Adipocyte (in vitro differentiated cells): ENCODE data around the gene MFAP4.

Source experiments
- DNase-seq: peaks from one replicate; pipeline ENCODE4 v3.0.0-alpha.2; 2015; ENCODE audit warnings: low read depth
- H3K27me3 ChIP-seq: replicated peaks from 2 replicates; pipeline ENCODE4 v1.7.0; 2013; ENCODE audit warnings: mild to moderate bottlenecking, low read length, moderate library complexity; ENCODE audit not compliant: control insufficient read depth, insufficient read depth
- H3K36me3 ChIP-seq: 2 replicates; pipeline ENCODE4 v1.7.0; 2013; ENCODE audit warnings: low read length, mild to moderate bottlenecking, moderate library complexity; ENCODE audit not compliant: control insufficient read depth, insufficient read depth, severe bottlenecking
- H3K4me1 ChIP-seq: 2 replicates; pipeline ENCODE4 v1.7.0; 2013; ENCODE audit warnings: mild to moderate bottlenecking, low read length, moderate library complexity; ENCODE audit not compliant: control insufficient read depth, insufficient read depth
- H3K4me3 ChIP-seq: 2 replicates; pipeline ENCODE4 v1.7.0; 2013; ENCODE audit warnings: mild to moderate bottlenecking, low read length, moderate library complexity
- H3K9ac ChIP-seq: 2 replicates; pipeline ENCODE4 v1.7.0; 2013; ENCODE audit warnings: mild to moderate bottlenecking, low read length, moderate library complexity
- H3K9me3 ChIP-seq: 2 replicates; pipeline ENCODE4 v1.7.0; 2013; ENCODE audit warnings: mild to moderate bottlenecking, low read length, moderate library complexity; ENCODE audit not compliant: control insufficient read depth

Gene MFAP4

GRCh38 chr17:19374136-19374535 is 12.9 kb downstream of the MFAP4 start:
- Histone ChIP-seq H3K36me3 (no peaks in the 10 kb centered on the region), H3K9me3 (no peaks in the 10 kb centered on the region), H3K9ac (peak overlapping the region; percentile 11), H3K4me1 (peaks cover 23% of the 10 kb centered on the region), H3K4me3 (no peak overlapping the region), H3K27me3 (no peaks in the 10 kb centered on the region)
- no peak for DNase-seq

- no peak overlapping the region for H3K4me3 ChIP-seq
- peaks cover 22% of the 10 kb centered on the region for H3K4me1 ChIP-seq
- no peak for DNase-seq
- H3K36me3 ChIP-seq = no peaks in the 10 kb centered on the region
- no peaks in the 10 kb centered on the region for H3K27me3 ChIP-seq
- no peaks in the 10 kb centered on the region for H3K9me3 ChIP-seq
- H3K9ac ChIP-seq = no peak overlapping the region
Observed at GRCh38 chr17:19372866-19373504, 14.0 kb downstream of the MFAP4 start.

- Histone ChIP-seq H3K4me3 (no peak overlapping the region), H3K27me3 (no peaks in the 10 kb centered on the region), H3K9me3 (no peaks in the 10 kb centered on the region), H3K9ac (no peak overlapping the region), H3K36me3 (no peaks in the 10 kb centered on the region), H3K4me1 (peaks cover 22% of the 10 kb centered on the region)
- no peak for DNase-seq
Observed at GRCh38 chr17:19372439-19372838, 14.6 kb downstream of the MFAP4 start.

- Histone ChIP-seq H3K27me3 (no peaks in the 10 kb centered on the region), H3K36me3 (no peaks in the 10 kb centered on the region), H3K4me3 (no peak overlapping the region), H3K4me1 (peaks cover 18% of the 10 kb centered on the region), H3K9ac (no peak overlapping the region), H3K9me3 (no peaks in the 10 kb centered on the region)
- DNase-seq = no peak
Observed at GRCh38 chr17:19372011-19372370, 15.0 kb downstream of the MFAP4 start.

- Histone ChIP-seq H3K9ac (no peak overlapping the region), H3K36me3 (no peaks in the 10 kb centered on the region), H3K27me3 (no peaks in the 10 kb centered on the region), H3K4me1 (peaks cover 16% of the 10 kb centered on the region), H3K9me3 (no peaks in the 10 kb centered on the region), H3K4me3 (no peak overlapping the region)
- no peak for DNase-seq
Observed at GRCh38 chr17:19371259-19372010, 15.6 kb downstream of the MFAP4 start.

- Histone ChIP-seq H3K4me1 (peaks cover 16% of the 10 kb centered on the region), H3K36me3 (no peaks in the 10 kb centered on the region), H3K9me3 (no peaks in the 10 kb centered on the region), H3K9ac (no peak overlapping the region), H3K27me3 (no peaks in the 10 kb centered on the region), H3K4me3 (no peak overlapping the region)
- no peak for DNase-seq
Observed at GRCh38 chr17:19370493-19370960, 16.5 kb downstream of the MFAP4 start.

GRCh38 chr17:19369846-19370492 is 17.0 kb downstream of the MFAP4 start:
- DNase-seq = no peak

GRCh38 chr17:19369107-19369778 is 17.7 kb downstream of the MFAP4 start:
- no peaks in the 10 kb centered on the region for H3K27me3 ChIP-seq
- H3K9me3 ChIP-seq = no peaks in the 10 kb centered on the region
- H3K4me1 ChIP-seq = peaks cover 20% of the 10 kb centered on the region
- H3K36me3 ChIP-seq = no peaks in the 10 kb centered on the region
- no peak overlapping the region for H3K9ac ChIP-seq
- no peak for DNase-seq
- no peak overlapping the region for H3K4me3 ChIP-seq

More at GRCh38 chr17:19369846-19370492, 17.0 kb downstream of the MFAP4 start:
- Histone ChIP-seq H3K9ac (no peak overlapping the region), H3K4me1 (peaks cover 18% of the 10 kb centered on the region), H3K4me3 (no peak overlapping the region), H3K36me3 (no peaks in the 10 kb centered on the region), H3K27me3 (no peaks in the 10 kb centered on the region), H3K9me3 (no peaks in the 10 kb centered on the region)

GRCh38 chr17:19368229-19368628 is 18.8 kb downstream of the MFAP4 start:
- Histone ChIP-seq H3K36me3 (no peaks in the 10 kb centered on the region), H3K9me3 (no peaks in the 10 kb centered on the region), H3K27me3 (no peaks in the 10 kb centered on the region), H3K9ac (no peak overlapping the region), H3K4me1 (peaks cover 14% of the 10 kb centered on the region), H3K4me3 (no peak overlapping the region)
- no peak for DNase-seq

GRCh38 chr17:19366637-19366972 is 20.4 kb downstream of the MFAP4 start:
- no peaks in the 10 kb centered on the region for H3K9me3 ChIP-seq
- H3K36me3 ChIP-seq = no peaks in the 10 kb centered on the region
- DNase-seq = no peak
- no peaks in the 10 kb centered on the region for H3K27me3 ChIP-seq
- no peak overlapping the region for H3K9ac ChIP-seq
- H3K4me1 ChIP-seq = peaks cover 23% of the 10 kb centered on the region
- no peak overlapping the region for H3K4me3 ChIP-seq
